Uterus (tissue), 4 donors: ENCODE results near the gene UXS1. TPM values are rescaled to one million over a fixed set of nuclear protein-coding genes. Genes with fewer than 3 reads are reported as not detected.
"Not testable (repeated sequence)": the region's sequence is repeated elsewhere in the genome, so short reads cannot be mapped to it uniquely, and the experiment has no call there.

ENCODE experiments used
- DNase-seq, 2 donors: peaks; one replicate each; pipeline ENCODE4 v3.0.0-alpha.2; 2019 to 2020
- H3K27ac ChIP-seq, 2 donors: fragments of 200-600 bp; sonication (generic); 1 replicate in 1 of 2; 2 replicates in 1 of 2; pipeline ENCODE4 v1.5.1; 2016 to 2018
- H3K27me3 ChIP-seq, 2 donors: fragments of 200-600 bp; sonication (generic); one replicate each; pipeline ENCODE4 v1.5.1; 2018 to 2019; ENCODE audit warnings: control low read depth in 1 of 2
- H3K36me3 ChIP-seq, 2 donors: fragments of 200-600 bp; sonication (generic); one replicate each; pipeline ENCODE4 v1.5.1; 2019; ENCODE audit warnings: control low read depth in 1 of 2
- H3K4me1 ChIP-seq, 2 donors: fragments of 200-600 bp; sonication (generic); one replicate each; pipeline ENCODE4 v1.5.1; 2018 to 2019; ENCODE audit warnings: control low read depth in 1 of 2
- H3K4me3 ChIP-seq, 2 donors: fragments of 200-600 bp; sonication (generic); 1 replicate in 1 of 2; 2 replicates in 1 of 2; pipeline ENCODE4 v1.5.1; 2018 to 2019; ENCODE audit warnings: mild to moderate bottlenecking in 1 of 2
- H3K9me3 ChIP-seq, 2 donors: fragments of 200-600 bp; sonication (generic); one replicate each; pipeline ENCODE4 v1.5.1; 2019; ENCODE audit warnings: control low read depth in 1 of 2
- CTCF ChIP-seq, 4 experiments: fragments of 200-600 bp in 2 of 4; fragments of 450-650 bp in 2 of 4; sonication (generic) in 2 of 4; IDR thresholded peaks; one replicate each; pipeline ENCODE4 v1.5.1; 2016 to 2019; ENCODE audit warnings: antibody characterized with exemption in 4 of 4, mild to moderate bottlenecking in 2 of 4, moderate library complexity in 1 of 4
- POLR2A ChIP-seq, 2 donors: fragments of 450-650 bp; IDR thresholded peaks; one replicate each; pipeline ENCODE4 v1.6.1; 2016; ENCODE audit warnings: antibody characterized with exemption in 2 of 2, mild to moderate bottlenecking in 1 of 2, moderate library complexity in 1 of 2
- intact Hi-C: fragments of 100-400 bp; cut with DNase I; formaldehyde crosslinking; loops from one replicate; pipeline ENCODE4 v1.15.1; 2023; ENCODE audit warnings: low total_unique reads
- total RNA-seq, 4 donors: library from RNA; depleted of rRNA in 3 of 4; stranded (reverse); fragments of >200 nt in 3 of 4; gene quantifications; one replicate each; pipeline versions ENCODE4 v1.1.0 to v1.2.4, GENCODE V29; 2014 to 2023
- donor health status: DM: yes; HTN: yes; CAD: no.

UXS1 gene
- total RNA-seq, 4 donors from 2014 or later = 26.2 to 103 (median 74.8) TPM

- H3K36me3 ChIP-seq = no peaks in the 10 kb centered on the region
- no peak for DNase-seq
- H3K9me3 ChIP-seq = no peaks in the 10 kb centered on the region
- TF ChIP-seq CTCF (IDR thresholded peaks at IDR 0.05) (no peak), POLR2A (IDR thresholded peaks at IDR 0.05) (no peak)
- H3K4me3 ChIP-seq = no peak overlapping the region
- H3K27ac ChIP-seq = peak overlapping the region in 1 of 2 donors; percentile 54
- no peaks in the 10 kb centered on the region for H3K4me1 ChIP-seq
- H3K27me3 ChIP-seq = no peaks in the 10 kb centered on the region
- intact Hi-C loops = no loop called here
Observed at GRCh38 chr2:106138543-106139237, 55.4 kb downstream of the UXS1 start.

DNA sequence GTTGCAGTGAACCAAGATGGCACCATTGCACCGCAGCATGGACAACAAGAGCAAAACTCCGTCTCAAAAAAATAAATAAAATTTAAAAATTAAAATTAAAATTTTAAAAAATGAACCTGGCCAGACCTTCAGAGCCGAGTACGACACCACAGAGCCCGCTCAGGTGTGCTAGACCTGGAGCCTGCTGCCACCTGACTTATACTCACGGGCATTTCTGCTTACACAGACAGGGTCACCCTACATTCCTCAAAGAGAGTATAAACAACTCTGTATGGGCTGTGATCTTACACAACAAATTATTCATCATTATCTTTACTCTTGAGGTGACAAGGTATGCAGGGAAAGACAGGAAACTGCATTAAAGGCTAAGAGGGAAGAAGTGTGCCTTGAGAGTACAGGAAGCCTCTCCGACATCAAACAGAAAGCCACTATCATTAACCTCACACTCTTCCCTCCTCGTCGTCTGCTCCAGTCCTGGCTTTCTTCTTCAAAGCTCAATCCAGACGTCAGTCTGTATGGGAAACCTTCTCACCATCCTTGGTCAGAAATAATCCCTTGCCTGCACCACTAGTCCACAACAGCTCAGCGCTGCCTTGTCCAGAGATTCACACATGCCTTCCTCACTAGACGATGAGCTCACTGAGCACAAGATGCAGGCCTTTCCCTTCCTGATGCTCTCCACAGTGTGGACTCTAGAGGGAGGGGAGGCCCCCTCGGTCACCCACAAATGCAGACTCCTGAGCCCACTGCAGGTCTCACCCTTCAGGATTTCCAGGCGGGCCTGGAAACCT, 56.2 kb downstream of the UXS1 start:
- DNase-seq = no peak
- no peaks in the 10 kb centered on the region for H3K4me1 ChIP-seq
- no peaks in the 10 kb centered on the region for H3K27me3 ChIP-seq
- H3K27ac ChIP-seq = peak overlapping the region in 1 of 2 donors; percentile 54
- H3K9me3 ChIP-seq = no peaks in the 10 kb centered on the region
- H3K36me3 ChIP-seq = no peaks in the 10 kb centered on the region
- no peak overlapping the region for H3K4me3 ChIP-seq
- TF ChIP-seq POLR2A (IDR thresholded peaks at IDR 0.05) (no peak), CTCF (IDR thresholded peaks at IDR 0.05) (no peak)
- intact Hi-C loops = no loop called here

DNA sequence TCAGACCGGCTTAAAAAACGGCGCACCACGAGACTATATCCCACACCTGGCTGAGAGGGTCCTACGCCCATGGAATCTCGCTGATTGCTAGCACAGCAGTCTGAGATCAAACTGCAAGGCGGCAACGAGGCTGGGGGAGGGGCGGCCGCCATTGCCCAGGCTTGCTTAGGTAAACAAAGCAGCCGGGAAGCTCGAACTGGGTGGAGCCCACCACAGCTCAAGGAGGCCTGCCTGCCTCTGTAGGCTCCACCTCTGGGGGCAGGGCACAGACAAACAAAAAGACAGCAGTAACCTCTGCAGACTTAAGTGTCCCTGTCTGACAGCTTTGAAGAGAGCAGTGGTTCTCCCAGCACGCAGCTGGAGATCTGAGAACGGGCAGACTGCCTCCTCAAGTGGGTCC, 62.9 kb downstream of the UXS1 start:
- H3K27ac ChIP-seq, intact Hi-C loops, H3K27me3 ChIP-seq, H3K4me3 ChIP-seq, H3K9me3 ChIP-seq, H3K36me3 ChIP-seq, DNase-seq, H3K4me1 ChIP-seq: not testable (repeated sequence)

DNA sequence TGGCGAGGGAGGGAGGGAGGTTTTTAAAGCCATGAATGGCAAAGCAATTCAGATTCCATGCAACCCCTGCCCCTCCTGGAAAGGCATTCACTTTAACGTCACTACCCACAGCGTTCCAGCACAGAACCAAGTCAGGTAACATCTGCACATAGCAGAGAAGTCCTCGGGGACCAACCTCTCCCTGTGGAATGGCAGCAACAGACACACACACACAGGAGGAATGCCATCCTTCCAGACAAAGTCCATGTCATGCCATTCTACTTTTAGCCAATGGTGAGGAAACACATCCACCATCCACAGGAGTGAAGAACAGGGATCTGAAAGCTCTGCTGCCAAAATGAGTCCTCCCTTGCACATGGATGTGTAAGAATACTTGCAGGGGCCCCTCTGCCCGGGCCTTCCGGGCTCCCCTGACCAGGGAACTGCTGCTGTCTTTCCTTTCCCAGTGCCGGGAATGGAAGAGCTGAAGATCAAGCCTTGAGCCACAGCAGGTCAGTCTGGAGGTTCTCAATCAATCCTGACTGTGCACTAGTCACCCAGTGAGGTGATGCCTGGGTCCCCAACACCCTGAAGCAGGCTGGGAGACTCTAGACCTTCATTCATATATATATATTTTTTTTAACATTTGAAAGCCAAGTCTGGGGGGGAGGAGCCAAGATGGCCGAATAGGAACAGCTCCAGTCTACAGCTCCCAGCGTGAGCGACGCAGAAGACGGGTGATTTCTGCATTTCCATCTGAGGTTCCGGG, 63.7 kb downstream of the UXS1 start:
- TF ChIP-seq POLR2A (IDR thresholded peaks at IDR 0.05) (no peak), CTCF (IDR thresholded peaks at IDR 0.05) (no peak)
- intact Hi-C loops = no loop called here
- Histone ChIP-seq H3K9me3 (no peaks in the 10 kb centered on the region), H3K36me3 (no peaks in the 10 kb centered on the region), H3K27ac (no peak overlapping the region), H3K4me1 (no peaks in the 10 kb centered on the region), H3K27me3 (no peaks in the 10 kb centered on the region), H3K4me3 (no peak overlapping the region)
- no peak for DNase-seq

GRCh38 chr2:106129592-106129991, 64.5 kb downstream of the UXS1 start:
- H3K27me3 ChIP-seq = no peaks in the 10 kb centered on the region
- H3K27ac ChIP-seq = no peak overlapping the region
- H3K4me3 ChIP-seq = no peak overlapping the region
- intact Hi-C loops = no loop called here
- H3K36me3 ChIP-seq = no peaks in the 10 kb centered on the region
- TF ChIP-seq POLR2A (IDR thresholded peaks at IDR 0.05) (no peak), CTCF (IDR thresholded peaks at IDR 0.05) (no peak)
- H3K4me1 ChIP-seq = no peaks in the 10 kb centered on the region
- DNase-seq = no peak
- no peaks in the 10 kb centered on the region for H3K9me3 ChIP-seq
